Pons (tissue), 1 donor: Measurements from ENCODE around the gene FAM151B.
"Not testable (repeated sequence)": the region's sequence is repeated elsewhere in the genome, so short reads cannot be mapped to it uniquely, and the experiment has no call there.

Experiments used
- DNase-seq: peaks from one replicate; pipeline ENCODE4 v3.0.0-alpha.2; 2016; ENCODE audit warnings: low spot score

Gene FAM151B

DNA sequence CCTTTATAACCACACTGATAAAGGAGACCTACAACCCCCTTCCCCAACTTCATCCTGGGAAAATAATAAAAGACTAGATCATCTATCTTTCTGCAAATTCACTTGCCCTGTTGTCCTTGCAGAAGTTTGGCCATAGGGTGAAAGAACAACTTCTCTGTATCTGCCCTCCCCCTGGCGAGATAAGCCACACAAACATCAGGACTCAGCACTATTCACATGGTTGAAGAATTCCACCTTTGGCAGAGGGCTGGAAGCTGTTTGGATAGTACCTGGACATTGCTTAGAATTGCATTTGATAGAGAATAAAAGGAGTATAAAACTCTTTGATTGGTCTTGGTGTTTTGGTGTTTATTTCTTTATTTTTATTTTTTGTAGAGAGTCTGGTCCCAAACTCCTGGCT is 16.9 kb downstream of the FAM151B start:
- DNase-seq, result no peak

- no peak for DNase-seq
These were observed 19.8 kb downstream of the FAM151B start for GRCh38 chr5:80507663-80508062.

GRCh38 chr5:80508844-80509243 is 20.9 kb downstream of the FAM151B start:
- no peak for DNase-seq

- DNase-seq, result no peak
These were observed 21.5 kb downstream of the FAM151B start for GRCh38 chr5:80509362-80509761.

DNA sequence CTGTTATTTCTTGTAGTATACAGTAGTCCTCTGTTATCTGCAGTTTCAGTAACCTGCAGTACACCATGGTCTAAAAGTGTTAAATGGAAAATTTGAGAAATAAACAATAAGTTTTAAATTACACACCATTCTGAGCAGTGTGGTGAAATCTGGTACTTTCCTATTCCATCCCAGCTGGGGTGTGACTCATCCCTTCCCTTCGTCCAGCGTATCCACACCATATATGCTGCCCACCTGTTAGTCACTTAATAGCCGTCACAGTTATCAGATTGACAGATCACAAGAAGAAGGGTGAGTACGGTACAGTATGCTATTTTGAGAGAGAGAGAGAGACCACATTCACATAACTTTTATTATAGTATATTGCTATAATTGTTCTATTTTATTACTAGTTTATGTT is 28.9 kb downstream of the FAM151B start:
- no peak for DNase-seq

- no peak for DNase-seq
These were observed 52.8 kb downstream of the FAM151B start for GRCh38 chr5:80540691-80541090.

DNA sequence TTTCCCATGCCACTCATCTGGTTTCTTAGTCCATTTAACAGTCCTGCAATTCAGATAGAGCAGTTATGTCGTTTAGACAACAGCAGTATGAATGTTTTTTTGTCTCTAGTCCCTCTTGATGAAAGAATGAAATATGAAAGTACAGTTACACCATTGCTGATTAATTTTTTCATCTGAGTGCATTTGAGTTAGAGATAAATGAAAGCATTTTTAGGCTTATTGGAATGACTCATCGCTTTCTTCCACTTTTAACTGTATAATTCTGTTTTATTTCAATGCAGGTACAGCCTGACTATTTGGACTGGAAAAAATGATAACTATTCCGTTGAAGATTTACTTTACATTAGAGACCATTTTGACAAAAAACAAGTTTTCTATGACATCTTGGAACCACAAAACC is 53.5 kb downstream of the FAM151B start:
- no peak for DNase-seq

DNA sequence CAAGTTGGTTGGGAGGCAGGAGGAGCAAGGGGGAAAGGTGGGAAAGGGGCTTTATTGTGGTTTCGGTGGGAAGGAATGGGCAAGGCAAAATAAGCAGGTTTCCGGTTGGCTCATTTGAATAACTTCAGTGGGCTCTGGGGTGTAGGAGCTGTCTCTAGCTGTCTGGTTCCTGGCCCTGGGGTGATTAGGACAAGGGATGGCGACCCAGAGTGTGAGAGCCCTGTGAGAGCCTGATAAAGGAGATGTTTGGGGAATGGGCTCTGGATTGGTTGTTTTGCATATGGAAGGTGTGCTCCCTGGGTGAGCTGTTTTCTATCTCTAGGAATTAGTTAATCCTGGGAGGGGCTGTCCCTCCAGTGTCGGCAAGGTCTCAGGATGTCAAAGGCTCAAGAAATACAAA is 66.7 kb downstream of the FAM151B start:
- no peak for DNase-seq

DNA sequence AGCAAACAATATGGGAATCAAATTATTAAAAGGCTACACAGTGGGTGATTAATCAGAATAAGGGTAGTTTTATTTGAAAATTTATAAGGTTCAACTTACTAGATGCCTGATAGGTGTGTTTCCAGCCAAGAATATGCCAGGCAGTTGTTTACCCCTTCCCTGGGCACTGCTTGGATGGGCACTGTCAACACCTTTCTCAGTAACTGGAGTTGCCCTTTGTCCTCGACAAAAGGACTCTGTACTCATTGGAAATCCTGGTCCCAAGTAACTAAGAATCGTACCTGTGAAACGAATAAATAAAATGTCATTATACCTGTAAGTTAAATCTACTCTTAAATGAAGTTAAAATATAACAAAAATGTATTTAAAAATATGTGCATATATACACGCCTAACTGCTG is 67.2 kb downstream of the FAM151B start:
- DNase-seq, result no peak

DNA sequence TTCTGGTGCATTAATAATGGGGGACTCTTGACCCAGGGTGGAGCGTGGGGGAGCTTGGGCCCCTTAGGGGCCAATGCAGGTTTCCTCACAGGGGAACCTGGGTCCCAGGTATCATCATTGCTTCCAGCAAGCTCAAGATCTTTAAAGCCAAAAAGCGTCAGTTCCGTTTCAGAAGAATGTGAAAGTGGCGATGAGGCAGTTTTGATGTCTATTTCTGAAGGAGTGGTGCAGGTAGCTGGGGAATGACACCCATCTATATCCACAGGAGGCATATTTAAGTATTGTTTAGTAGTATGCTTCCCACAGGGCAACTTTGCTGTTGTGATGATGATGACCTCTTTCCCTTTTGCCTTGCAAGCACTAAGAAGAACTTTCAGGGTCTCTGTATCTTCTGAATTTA is 71.3 kb downstream of the FAM151B start:
- no peak for DNase-seq

DNA sequence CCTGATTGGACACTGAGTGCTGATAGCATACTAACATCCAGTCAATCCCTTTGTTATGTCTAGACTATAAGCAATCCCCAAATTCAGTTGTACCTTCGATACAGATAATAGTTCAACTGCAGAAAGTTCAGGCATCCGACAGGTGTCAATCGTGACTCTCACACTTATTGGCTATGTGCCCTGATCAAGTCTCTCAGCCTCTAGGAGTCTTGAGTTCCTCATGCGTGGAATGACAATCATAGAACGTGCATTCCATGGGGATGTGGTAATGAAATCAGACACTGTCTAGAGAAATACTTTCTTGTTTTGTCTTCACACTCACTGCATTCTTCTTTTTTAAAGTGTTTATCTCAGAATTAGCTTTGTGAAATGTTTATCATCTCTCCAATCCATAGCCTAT is 77.4 kb downstream of the FAM151B start:
- no peak for DNase-seq

DNA sequence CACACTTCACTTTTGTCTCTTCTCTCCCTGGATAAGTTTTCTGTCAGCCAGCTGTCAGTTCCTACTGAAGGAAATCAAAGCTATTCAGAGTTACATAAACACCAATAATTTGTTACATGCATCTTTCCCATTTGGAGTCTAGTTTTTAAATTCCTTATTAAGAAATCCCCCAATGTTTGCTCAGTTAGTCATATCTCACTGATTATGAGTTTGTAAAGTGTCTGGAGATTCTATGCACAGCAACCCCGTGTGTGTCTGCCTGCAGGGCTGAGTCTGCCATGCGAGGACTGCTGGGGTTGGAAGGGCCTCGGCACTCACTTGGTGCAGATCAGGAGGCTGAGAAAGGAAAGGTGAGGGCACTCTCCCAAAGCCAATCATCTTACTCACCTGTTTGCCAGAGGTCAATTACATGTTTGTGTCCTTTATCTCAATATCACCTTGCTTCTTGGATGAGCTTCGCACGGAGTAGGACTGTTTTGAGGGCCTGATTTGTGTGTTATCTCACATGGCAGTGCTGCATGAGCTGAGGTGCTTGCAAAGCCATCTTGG is 78.9 kb downstream of the FAM151B start:
- DNase-seq, result no peak

DNA sequence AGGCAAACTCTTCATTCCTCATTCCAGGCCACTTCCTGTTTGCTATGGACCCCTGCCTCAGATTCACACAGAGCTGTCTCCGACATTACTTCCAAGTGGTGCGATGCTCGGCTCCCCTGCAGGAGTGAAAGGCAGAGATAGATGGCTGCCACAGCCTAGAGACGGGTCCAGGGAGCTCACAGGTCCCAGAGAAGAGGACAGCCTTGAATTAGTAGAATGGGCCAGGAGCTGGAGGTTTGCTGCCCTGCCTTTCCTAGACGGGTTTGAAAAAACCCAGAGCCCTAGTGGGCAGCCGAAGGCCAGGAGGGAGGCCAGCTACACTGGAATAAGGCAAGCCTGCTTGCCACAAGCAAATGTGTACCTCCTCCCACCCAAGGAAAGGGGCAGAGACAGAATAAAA is 80.4 kb downstream of the FAM151B start:
- DNase-seq, result no peak

- no peak for DNase-seq
These were observed 81.4 kb downstream of the FAM151B start for GRCh38 chr5:80569086-80569960.

DNA sequence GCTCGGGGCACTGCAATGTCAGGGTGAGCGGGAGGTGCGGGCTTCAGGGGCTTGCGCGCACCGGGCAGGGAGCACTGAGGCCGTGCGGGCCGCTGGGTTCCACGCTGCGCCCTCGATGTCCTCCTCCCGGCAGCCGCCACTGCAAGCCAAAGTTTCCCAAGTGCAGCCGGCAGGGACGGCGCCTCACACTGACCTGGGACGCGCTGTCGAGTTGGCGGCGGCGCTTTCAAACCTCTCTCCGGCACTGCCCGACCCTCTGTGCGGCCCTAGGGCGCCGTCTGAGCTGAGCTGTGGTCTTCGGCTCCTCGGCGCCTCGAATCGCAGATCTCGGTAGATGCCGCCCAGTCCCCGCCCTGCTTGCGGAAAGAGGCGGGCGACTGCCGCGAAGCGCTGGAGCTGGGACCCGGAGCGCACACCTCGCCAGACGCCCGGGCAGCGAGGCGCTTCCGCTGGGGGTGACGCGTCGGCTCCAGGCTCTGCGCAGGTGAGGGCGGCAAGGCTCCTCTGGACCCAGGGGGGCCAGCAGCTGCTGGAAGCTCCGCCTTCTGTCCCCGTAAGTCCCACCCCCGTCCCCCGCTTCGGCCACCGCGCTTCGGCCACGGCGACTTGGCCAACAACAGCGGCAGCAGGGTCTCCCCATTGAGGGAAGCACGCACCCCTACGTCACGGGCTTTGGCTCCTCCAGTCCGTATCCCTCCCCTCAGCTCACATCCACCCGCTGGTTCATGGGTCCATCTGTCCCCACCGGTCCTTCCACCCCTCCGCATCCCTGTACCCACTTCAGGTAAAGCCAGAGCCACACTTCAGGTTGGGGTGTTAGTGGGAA is 82.3 kb downstream of the FAM151B start, which contains the start of gene ANKRD34B:
Gene ANKRD34B, minus strand, starts transcription at position 320 of the 826 bp plus-strand sequence. CDS start 10,261 bp downstream, outside the sequence.
- no peak for DNase-seq

DNA sequence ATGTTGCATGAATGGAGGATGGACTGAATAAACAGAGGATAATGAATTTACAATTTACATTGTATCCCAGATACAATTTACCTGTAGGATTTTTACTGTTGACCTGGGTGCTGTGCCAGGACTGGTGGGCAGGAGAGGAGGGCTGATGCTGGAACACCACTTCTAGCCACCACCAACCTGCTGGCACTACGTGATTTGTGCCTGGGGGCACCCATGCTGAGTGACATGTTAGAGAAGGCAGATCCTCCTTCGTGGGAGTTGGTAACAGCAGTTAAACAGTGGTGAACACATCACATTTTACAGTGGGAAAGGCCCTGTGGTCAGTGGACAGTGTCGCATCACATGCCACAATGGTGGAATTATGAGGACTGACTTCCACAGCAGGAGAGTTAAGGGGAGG is 85.2 kb downstream of the FAM151B start:
- no peak for DNase-seq

DNA sequence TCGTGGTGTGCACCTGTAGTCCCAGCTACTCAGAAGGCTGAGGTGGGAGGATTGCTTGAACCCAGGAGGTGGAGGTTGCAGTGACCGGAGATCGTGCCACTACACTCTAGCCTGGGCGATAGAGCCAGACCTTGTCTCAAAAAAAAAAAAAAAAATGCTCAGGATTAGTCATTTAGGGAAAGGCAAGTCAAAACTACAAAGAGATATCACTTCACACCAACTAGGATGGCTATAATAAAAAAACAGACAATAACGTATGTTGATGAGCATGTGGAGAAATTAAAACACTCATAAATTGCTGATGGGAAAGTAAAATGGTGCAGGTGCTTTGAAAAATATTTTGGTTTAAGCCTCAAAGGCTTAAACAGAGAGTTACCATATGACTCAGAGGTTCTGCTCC is 88.5 kb downstream of the FAM151B start:
- no peak for DNase-seq

DNA sequence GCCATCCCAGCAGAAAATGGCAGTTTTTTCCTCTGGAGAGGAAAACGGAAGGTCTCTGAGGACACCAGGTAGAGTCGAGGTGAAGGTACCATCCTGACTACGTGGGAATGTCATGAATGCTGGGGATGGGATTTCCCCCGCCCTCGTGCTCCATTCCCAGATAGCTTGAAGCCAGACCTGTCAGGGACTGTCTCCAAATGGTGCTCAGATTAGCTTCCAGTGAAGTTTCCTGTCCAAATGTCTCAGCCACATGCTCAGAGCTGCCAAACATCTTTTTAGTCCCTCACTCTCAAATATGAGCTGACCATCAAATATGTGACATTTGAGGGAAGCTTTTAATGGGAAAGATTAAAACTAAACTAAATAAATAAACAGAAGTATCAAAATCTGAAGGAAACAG is 89.8 kb downstream of the FAM151B start:
- DNase-seq, result no peak

- no peak for DNase-seq
These were observed 91.2 kb downstream of the FAM151B start for GRCh38 chr5:80579050-80579449.

DNA sequence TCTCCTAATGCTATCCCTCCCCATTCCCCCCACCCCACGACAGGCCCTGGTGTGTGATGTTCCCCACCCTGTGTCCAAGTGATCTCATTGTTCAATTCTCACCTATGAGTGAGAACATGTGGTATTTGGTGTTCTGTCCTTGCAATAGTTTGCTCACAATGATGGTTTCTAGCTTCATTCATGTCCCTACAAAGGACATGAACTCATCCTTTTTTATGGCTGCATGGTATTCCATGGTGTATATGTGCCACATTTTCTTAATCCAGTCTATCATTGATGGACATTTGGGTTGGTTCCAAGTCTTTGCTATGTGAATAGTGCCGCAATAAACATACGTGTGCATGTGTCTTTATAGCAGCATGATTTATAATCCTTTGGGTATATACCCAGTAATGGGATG is 92.4 kb downstream of the FAM151B start:
- DNase-seq, result not testable (repeated sequence)

DNA sequence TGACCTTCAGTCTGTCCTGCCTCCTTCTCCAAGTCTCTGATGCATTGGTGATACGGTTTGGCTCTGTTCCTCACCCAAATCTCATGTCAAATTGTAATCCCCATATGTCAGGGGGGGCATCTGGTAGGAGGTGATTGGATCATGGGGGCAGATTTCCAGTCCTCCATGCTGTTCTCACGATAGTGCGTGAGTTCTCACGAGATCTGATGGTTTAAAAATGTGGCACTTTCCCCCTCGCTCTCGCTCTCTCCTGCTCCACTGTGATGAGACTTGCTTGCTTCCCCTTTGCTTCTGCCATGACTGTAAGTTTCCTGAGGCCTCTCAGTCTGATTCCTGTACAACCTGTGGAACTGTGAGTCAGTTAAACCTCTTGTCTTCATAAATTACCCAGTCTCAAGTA is 96.9 kb downstream of the FAM151B start:
- no peak for DNase-seq

DNA sequence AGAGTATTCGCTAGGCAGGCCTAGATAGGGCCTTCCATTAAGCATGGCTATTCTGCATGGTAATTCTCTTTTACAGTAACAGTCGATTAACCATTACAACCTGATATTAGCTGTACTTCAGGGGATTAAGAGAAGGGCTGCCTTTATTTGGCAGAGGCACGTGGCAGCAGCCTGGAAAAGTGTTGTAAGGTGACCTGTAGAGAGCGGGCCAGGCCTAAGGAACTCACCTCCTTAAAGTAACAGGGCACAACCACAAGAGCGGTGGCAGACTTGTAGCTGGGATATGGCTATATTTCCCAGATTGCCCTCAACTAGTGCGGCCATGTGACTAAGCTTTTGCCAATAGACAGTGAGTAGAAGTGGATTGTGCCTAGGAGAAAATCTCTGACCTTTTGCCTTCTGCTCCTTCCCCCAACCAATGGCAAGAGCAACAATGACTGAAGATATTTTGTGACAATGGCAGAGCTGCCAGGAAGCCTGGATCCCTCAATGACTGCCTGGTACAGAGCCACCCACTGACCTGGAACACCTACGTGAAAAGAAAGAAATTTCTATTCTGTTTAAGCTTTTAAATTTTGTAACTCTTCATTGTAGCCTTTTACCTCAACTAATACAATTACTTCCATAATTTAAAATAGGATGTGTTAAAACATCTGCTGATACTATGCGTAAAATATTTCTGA is 101.1 kb downstream of the FAM151B start:
- no peak for DNase-seq
